KBM-7 (cell line): ENCODE data around the gene CCDC167.

ENCODE experiments used
- DNase-seq: peaks from one replicate; pipeline ENCODE4 v3.0.0-alpha.2; 2015
- in situ Hi-C: fragments of 300-500 bp; cut with MboI; formaldehyde crosslinking; loops from 2 replicates; pipeline ENCODE4 v1.14.3; 2020; ENCODE audit warnings: low sequenced_read_pairs, low pct_unique_long_range_greater_than_20kb, mixed read lengths

The CCDC167 gene

DNA sequence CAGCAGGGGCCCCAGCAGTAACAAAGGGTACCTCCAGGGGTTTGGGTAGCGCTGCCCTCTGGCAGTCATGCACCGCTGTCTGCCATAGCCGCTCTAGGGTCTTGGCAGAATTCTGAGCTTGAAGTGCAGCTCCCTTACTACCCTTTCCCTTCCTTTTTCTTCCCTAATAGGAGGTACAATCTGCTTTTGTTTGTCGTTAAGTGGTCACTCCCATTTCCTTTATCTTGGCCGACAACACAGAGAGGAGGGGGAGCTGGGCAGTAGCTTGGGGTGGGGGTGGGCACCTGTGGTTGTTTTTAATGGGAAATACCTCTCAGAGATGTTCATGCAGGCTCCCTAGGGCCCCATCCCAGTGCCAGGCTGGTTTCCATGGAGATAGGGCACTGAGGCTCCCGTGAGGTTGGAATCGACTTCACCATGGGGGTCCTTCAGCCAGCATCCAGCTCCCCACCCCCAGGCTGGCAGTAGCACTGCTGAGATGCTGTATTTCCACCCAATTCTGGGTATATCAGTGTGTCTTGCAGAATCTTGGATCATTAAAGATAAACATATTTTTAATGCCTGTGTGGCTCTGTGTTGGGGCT is 18.6 kb downstream of the CCDC167 start:
- DNase-seq: no peak
- in situ Hi-C loops: no loop called here

DNA sequence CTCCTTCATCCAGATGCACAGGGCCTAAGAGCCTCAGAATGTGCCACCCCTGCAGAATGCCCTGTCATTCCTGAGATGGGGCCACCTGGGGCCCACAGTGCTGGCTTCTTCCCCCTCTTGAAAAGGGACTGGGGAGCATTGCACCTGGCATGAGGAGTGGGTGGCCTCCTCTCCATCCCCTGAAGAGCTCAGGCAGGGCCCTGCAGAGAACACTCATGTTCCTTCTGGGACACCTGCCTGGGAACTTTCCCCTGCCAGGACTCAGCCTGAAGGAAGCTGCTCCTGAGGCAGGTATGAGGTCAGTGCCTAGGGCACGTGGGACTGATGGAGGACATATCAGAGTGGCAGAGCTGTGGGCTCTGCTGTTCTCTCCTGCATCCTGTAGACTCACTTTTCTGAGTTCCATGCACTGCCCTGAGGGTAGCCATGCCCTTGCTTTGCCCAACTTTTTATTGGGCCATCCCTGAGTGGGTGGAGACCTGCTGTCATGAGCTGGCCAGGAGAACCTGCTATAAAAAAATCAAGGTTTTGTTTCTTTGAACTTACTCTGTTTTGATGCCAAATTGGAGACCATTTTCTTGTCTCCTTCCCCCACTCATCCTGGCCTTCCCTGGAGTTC is 19.5 kb downstream of the CCDC167 start:
- in situ Hi-C loops: no loop called here
- no peak for DNase-seq

DNA sequence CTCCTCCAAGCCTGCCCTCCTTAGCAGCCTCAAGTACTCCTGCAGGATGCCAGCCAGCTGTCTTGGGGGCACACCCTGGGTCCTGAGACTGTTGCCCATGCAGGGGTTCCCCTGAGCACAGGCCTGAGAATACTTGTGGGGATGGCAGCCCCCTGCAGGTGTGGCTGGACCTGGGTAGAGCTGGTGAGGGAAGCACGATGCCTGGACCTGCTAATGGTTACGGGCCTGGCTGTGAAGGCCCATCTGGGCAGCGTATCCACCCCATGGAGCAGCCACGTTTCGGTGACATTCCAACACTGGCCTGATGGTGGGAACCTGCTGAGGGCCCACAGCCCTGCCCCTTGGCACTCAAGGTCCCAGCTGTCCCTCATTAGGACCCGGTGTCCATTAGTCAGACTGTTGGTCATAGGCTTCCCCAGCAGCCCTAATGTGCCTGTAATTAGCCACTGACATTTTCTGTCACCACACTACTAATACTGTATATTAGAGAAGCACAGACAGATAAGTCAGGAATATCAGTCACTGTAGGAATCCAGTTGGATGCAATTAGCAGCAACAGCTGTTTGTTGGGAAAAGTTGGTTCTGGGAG is 20.3 kb downstream of the CCDC167 start:
- in situ Hi-C loops: no loop called here
- no peak for DNase-seq

DNA sequence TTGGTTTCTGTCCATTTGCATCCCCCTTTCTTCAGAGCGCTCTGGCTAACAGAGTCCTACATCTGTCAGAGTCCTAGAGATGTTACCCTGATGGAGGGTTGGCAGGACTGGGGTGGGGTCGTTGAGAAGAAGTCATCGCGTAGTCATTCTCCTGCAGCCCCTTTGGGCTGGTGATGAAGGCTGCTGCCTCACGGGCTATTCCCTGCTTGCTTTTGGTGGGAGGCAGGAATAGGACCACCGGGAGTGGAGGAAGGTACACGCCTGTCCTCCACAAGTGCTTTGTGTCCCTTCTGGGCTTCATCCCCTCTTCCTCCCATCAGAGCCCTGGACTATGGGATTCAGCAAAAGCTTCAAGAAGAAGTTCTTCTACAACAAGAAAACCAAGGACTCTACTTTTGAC is 20.9 kb downstream of the CCDC167 start:
- DNase-seq: no peak
- in situ Hi-C loops: no loop called here

DNA sequence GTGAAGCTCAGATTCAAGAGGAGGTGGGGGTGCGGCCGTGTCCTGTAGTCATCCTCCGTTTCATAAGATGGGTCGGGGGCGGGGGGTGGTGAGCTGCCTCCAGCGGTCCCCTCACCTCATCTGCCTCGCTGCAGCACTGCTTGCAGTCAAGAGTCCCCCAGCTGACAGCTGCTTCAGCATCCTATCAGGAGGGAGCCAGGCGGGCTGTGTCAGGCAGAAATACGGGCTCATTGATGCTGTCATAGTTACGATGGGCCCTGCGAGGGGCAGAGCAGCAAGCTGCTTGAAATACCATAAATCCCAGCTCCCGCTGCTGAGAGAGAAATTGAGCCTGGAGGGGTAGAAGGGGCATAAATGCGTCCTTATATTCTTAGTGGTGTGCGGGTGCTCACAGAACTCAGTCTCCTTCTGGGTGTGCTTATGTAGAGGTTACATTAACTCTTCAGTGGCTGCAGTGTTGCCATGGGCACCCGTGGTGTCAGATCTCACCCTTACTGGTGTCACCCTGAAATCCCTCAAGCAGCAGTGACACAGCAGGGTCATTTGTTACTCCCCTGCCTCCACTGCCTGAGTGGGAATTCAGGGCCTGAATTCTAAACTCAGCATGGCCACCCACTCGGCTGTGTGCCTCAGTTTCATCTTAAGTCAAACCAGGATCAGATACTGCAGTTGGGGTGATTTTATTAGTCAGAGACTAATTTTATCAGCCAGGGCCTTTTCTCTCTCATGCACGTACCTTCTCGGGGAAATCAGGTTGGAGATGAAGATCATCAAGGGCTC is 21.8 kb downstream of the CCDC167 start:
- no peak for DNase-seq
- in situ Hi-C loops: no loop called here

DNA sequence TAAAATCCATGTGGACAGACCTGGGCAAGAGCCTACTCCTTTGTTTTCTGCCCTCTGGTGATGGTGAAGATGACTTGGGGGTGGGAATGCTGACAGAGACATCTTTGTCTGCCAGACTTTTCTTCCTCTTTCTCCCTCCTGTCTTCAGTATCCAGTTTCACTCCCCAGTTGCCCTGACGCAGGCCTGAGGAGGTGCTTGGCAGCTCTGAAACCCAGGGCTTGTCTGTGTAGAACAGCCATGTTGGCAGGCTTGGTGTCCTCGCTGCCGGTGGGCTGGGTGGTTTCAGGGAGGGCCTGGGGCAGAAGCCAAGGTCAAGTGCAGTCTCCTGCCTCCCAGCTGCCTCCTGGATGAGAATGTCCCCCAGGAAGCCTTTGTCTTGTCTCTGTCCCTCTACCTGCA is 22.5 kb downstream of the CCDC167 start:
- in situ Hi-C loops: no loop called here

DNA sequence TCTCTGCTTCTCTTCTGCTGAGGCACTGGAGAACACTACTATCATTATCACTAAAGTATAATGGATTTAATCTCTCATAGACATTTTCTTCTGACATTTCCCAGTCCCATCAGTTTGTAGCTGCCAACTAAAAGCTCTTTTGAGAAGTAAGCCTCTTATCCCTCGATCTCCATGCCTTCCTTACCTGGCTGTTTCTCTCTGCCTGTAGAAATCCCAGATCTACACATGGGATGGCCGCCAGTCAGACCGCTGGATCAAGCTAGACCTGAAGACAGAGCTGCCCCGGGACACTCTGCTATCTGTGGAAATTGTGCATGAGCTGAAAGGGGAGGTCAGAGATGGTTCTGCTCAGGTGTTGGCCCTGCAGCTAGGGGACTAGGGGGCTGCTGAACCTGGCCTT is 25.4 kb downstream of the CCDC167 start:
- DNase-seq: no peak
- in situ Hi-C loops: no loop called here

More for the DNA sequence above, 22.5 kb downstream of the CCDC167 start:
- no peak for DNase-seq

DNA sequence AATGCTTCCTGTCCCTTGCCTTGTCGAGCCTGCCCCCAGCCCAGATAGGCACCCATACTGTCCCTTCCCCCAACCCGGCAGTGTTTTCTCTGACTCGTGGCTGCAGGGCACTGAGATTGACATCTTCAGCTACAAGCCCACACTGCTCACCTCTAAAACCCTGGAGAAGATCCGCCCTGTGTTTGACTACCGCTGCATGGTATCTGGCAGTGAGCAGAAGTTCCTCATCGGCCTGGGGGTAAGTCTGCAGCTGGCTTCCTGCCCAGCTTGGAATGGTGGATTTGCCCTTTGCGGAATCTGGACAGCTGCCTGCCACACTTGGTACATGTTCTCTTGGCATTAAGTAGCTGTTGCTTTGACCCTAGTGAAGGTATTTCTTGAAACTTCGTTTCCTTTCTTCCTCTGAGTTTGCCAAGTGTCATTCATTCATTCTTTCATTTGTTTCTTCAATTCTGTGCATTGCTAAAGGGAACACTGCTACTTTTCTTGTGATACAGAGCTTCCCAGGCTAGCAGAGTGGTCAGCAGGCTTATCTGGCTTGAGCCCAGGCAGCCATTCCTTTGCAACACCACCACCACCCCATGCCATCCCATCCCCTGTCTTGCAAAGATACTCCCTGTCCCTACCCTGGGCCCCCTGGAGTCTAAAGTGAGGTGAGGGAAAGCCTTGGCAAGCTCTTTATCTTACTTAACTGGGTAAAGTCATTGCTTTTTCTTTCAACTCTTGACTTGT is 26.2 kb downstream of the CCDC167 start:
- no peak for DNase-seq
- in situ Hi-C loops: no loop called here

DNA sequence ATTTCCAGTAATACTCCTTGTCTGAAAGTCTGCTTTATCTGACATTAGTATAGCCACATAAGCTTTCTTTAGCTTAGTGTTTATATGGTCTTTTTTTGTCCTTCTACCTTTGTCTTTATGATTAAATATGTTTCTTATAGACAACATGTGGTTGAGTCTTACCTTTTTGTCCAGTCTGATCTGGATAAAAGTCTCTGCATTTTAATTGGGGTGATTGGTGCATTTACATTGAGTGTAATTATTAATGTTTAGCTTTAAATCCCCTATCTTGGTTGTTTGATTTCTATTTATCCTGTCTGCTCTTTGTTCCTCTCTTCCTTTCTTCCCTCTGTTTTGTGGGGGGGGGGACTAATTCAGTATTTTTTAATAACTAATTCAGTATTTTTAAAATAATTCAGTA is 32.0 kb downstream of the CCDC167 start:
- DNase-seq: no peak
- in situ Hi-C loops: no loop called here

DNA sequence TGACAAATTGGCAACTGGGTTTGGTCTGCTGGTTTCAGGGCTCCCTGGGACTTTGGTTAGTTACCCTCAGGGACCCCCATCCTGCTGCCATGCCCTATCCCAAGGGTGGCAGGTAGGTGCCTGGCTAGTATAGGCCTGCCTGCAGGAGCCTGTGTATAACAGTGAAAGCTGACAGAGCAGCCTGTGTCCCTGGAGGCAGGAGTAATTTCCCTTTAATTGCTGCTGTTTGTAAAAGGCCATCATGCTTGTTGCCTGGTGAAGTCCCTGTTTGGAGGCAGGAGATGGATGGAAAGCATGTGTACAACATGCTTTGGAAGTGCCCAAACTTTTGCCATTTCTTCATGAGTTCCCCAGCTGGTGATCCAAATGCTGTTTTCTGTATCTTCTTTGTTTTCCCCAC is 36.6 kb downstream of the CCDC167 start:
- in situ Hi-C loops: no loop called here
- DNase-seq: no peak

DNA sequence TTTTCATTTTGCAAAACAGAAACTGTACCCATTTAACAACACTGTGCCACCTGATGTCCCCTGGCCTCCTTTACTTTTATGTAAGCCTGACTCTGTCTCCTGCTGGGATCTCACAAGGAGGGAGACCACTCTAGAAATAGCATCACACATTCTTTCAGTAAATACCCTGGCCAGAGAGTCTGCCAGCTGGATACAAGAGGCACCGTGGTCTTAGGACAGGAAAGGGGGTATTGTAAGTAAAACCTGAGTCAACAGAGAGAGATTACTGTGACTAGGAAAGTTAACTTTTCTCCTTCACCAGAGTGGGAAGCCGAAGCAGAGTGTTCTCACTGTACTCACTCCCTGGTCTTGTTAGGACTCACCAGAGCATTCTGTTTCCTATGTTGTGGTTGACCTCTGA is 38.9 kb downstream of the CCDC167 start:
- in situ Hi-C loops: no loop called here
- peak; percentile 8 for DNase-seq

DNA sequence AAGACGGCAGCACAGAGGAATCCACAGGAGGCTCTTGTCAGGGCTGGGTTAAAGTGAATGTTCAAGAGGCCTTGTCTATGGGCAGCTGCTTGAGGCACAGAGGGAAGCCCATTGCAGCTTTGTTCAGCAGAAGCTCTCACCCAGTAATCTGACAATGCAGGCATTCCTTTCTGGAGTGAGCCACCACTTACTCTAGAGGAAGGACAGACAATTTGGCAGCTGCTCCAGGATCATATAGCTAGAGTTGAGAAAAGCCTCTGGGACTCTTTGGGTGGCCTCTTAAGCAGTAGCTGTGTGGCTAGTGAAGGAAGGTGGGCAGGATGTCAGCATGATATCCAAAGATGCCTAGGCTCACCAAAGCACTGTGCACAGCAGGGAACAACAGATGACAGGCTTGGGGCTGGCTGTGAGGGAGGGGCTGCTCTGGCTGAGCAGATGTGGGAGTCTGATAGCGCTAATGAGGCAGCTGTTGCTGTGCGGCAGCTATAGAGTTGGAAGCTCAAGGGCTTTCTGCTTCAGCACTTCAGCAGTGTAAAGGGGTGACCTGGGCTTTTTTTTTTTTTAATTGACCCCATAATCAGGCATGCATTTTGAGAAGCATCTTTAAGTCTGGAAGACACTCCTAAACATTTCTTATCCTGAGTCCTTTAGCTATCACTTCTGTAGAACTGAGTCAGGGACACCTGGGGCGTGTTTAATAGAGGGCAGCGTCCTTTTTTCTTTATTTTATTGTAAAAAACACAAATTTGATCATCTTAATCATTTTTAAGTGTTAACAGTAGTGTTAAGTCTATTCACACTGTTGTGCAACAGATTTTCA is 39.5 kb downstream of the CCDC167 start:
- DNase-seq: peak; percentile 74
- in situ Hi-C loops: no loop called here

DNA sequence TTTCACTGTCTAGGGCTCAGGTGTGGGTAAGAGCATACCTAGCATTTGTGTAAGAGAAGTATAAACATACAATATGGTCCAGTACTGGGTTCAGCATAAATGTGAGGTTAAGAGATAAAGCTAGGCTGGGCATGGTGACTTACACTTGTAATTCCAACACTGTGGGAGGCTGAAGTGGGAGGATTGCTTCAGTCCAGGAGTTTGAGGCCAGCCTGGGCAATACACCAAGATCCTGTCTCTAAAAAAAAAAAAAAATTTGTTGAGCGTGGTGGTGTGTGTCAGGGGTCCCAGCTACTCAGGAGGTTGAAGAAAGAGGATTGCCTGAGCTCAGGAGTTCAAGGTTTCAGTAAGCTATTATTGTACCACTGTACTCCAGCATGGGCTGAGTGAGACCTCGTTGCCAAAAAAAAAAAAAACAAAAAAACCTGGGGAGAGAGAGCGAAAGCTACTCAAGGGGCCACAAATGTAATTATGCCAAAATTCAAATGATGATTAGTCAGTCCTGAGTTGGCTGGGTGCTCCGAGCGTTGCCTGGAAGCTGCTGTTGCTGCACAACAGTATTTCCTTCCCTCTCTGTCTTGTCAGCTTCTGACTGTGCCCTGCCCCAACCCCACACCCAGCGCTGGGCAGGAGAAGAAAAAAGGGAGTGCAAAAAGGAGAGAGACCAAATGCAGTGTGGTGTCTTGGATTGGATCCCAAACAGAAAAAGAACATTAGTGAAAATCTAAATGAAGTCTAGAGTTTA is 42.7 kb downstream of the CCDC167 start:
- no peak for DNase-seq
- in situ Hi-C loops: no loop called here

DNA sequence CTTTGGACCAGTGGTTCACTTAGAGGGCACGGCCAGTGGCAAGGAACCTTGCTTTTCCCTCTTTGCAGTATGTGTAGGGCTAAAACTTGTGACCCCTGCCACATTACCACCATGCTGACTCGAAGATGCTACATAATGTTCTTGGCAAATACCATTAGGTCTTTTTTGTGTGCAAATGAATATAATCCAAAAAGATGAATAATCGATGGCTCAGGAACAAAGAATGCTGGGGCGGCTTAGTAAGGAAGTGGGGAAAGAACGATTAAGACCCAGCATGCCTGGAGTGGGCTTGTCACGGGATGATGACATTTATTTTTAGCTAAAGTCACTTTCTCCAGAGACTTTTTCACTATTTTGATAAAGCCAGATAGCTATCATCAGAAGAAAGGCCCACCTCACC is 43.6 kb downstream of the CCDC167 start:
- no peak for DNase-seq
- in situ Hi-C loops: no loop called here

DNA sequence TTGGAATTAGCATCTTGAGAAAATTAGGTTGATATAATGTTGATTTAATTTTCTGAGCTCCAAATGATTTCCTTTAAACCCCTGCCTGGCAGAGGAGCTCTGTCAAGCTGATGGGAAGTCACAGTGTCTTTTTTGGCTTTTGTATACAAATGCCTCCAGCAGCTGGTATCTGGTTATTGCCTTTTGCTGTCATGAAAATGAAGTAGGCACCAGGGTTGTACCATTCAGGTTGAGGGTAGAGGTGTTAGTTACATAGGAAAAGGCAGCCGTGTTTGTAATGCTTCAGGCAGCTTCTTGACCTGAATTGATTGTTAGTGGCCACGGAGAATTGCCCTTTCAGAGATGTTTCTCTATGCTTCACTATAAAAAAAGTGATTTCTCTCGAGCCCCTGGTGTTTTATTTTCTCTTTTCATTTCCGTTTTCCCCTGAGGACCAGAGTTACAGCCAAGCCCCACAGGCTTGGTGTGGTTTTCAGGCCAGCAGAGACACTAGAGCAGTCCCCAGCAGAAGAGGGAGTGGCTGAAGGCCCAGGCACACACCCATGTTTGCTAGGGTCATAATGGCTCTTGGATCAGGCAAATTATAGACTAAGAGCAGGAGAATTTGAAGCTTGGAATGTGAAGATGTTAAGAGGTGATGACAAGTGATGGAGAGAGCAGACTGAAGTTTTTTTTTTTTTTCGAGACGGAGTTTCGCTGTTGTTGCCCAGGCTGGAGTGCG is 45.1 kb downstream of the CCDC167 start:
- no peak for DNase-seq
- in situ Hi-C loops: no loop called here

DNA sequence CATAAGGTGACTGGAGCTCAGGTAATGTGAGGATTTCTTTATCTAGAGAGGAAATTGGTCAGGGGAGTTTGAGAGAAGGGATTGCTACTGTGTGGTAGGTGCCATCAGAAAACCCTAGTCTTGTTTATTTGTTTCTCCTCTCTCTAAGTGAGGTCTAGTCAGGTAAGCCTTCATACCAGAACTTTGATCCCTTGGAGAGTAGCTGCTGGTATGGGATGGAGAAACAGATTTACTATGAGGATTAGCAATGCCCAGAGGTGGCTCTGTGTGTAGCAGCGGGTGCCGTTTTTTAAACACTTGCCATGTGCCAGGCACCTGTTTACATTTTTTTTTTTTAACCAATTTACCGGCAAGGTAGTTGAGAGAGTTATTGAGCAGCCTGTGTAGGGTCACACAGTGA is 47.2 kb downstream of the CCDC167 start:
- in situ Hi-C loops: no loop called here
- DNase-seq: no peak

DNA sequence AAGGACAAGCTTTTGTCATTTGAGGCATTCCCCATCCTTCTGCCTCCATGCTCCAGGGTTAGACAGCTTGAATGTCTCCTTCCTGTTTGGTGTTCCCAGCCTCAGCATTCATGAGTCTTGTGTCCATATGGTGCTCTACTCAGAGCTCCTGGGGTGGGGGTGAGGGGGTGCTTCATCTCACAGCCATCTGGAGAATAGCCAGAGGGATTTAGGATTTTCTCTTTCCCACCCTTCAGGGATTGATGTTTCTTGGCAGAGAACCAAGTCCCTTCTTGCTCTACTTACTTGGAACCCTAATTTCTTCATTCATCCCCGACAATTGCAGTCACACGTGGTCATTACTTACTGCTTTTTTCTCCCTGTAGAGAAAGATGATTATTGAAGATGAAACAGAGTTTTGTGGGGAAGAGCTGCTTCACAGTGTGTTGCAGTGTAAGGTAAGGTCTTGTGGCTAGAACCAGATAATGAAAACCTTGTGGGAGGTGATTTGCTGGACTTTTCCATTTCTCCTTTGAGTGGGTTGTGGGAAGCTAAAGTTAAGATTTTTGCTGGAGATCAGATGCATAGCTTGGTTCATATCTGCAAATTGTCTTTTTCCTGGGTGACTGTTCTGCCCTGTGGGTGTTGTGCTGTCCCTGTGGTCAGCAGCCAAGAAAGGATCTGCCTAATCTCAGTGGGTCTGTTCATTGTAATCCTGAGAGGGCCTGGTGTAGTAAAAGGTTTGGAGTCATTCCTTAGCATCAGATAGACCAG is 48.1 kb downstream of the CCDC167 start:
- no peak for DNase-seq
- in situ Hi-C loops: no loop called here
